HG03520 (cell line): ENCODE measurements around the gene CYP1B1.
"Not testable (repeated sequence)": the region's sequence is repeated elsewhere in the genome, so short reads cannot be mapped to it uniquely, and the experiment has no call there.

Experiments
- ATAC-seq: cut with Tn5 transposase; IDR thresholded peaks from one replicate; pipeline ENCODE4 v1.9.1; 2021; ENCODE audit warnings: mild to moderate bottlenecking, moderate library complexity; ENCODE audit not compliant: unreplicated experiment

The CYP1B1 gene

DNA sequence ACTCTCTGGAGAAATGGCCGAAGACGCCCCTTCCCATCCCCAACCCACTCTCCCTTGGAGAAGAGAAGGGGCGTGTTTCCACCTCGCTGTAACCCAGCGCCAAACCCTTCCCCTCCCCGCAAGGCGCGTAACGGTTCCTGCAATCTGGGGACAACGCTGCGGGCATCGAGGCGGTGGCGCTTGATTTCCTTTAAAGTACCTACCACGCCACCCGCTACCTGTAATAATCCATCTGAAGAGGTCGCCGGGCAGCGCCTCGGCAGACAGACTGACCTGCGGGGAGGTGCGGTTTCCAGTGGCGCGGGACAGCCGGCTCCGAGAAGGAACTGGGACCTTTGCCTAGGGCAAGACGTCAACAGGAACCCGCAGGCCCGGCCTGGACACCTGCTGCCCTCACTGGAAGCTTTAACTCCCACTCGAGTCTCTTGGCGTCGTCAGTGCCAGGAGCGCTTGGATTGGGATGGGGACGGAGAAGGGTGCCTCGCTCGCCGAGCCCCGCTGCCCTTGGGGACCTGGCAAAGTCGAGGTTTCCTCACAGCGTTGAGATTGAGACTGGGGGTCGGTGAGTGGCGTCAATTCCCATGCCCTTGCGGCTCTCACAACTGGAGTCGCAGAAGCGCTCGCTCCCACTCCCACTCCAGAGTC is at the start of gene CYP1B1:
Gene CYP1B1, minus strand, starts transcription at position 645 of the 645 bp plus-strand sequence. CDS start 763 bp downstream, outside the sequence.
- ATAC-seq = no peak

GRCh38 chr2:38125007-38125406 is 49.1 kb upstream of the CYP1B1 start:
- ATAC-seq = no peak

- ATAC-seq = no peak
These were observed 48.0 kb upstream of the CYP1B1 start for GRCh38 chr2:38123911-38124310.

GRCh38 chr2:38122344-38122743 is 46.4 kb upstream of the CYP1B1 start:
- ATAC-seq = no peak

- ATAC-seq = no peak
These were observed 45.5 kb upstream of the CYP1B1 start for GRCh38 chr2:38121481-38121880.

DNA sequence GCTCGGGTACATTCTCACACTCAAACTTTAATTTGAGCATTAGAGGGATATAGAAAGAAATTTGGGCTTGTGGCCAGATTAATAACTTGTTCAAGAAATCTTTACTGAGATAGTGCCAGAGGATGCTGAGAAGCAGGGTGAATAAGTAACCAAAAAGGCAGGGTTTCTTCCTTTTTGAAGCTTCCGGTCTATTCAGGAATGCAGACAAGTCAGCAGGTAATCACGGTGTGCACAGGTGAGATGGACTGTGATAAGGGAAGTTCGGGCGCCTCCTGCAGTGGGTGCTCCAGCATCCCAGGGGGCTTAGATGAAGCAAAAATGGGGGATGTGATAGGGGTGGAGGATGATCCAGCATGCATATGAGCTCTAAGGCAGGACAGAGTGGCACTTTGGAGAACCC is 44.9 kb upstream of the CYP1B1 start:
- no peak for ATAC-seq

GRCh38 chr2:38120264-38120592 is 44.3 kb upstream of the CYP1B1 start:
- no peak for ATAC-seq

DNA sequence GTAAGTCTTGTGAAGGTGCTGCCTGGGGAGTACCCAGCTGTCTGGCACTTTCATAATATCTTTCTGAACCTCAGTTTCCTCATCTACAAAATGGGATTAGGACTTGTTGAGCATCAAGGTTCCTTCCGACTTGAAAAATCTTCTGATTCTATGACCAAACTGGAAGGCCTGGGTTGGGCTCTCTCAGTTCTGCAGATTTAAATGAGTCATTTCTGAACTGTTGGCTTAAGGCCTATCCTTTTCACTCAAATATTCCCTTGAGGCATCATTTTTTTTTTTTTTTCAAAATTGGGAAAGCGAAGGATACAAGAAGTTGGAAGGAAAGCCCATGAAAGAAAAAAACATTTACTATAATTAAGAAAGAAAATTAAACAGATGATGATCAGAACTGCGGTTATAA is 40.8 kb upstream of the CYP1B1 start:
- no peak for ATAC-seq

- ATAC-seq = no peak
These were observed 39.5 kb upstream of the CYP1B1 start for GRCh38 chr2:38115216-38116032.

GRCh38 chr2:38113981-38114708 is 38.2 kb upstream of the CYP1B1 start:
- no peak for ATAC-seq

GRCh38 chr2:38113051-38113450 is 37.1 kb upstream of the CYP1B1 start:
- ATAC-seq = no peak

DNA sequence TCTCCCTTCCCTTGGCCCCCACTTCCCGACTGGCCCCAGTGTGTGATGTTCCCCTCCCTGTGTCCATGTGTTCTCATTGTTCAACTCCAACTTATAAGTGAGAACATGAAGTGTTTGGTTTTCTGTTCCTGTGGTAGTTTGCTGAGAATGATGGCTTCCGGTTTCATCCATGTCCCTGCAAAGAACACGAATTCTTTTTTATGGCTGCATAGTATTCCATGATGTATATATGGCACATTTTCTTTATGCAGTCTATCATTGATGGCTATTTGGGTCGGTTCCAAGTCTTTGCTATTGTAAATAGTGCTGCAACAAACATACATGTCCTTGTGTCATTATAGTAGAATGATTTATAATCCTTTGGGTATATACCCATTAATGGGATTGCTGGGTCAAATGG is 35.4 kb upstream of the CYP1B1 start:
- ATAC-seq = not testable (repeated sequence)

DNA sequence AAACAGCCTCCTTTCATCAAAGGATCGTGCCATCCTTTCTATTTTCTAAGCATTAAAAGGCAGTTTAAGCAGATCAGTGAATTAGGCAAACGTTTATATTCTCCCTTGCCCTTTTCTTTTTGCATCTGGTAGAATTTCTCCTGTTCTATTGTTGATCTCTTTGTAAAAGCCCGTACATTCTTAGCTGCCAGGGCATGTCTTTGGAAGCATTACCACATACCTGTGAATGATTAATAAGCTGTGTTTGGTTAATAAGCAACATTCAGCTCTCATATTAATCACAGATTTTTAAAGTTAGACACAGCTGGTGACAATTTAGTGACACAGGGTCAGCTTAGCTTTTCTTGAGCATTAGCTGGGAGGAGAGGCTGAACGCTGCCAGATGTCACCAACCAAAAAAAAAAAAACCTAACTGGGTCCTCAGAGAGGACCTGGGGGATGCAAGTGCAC is 33.8 kb upstream of the CYP1B1 start:
- ATAC-seq = no peak

DNA sequence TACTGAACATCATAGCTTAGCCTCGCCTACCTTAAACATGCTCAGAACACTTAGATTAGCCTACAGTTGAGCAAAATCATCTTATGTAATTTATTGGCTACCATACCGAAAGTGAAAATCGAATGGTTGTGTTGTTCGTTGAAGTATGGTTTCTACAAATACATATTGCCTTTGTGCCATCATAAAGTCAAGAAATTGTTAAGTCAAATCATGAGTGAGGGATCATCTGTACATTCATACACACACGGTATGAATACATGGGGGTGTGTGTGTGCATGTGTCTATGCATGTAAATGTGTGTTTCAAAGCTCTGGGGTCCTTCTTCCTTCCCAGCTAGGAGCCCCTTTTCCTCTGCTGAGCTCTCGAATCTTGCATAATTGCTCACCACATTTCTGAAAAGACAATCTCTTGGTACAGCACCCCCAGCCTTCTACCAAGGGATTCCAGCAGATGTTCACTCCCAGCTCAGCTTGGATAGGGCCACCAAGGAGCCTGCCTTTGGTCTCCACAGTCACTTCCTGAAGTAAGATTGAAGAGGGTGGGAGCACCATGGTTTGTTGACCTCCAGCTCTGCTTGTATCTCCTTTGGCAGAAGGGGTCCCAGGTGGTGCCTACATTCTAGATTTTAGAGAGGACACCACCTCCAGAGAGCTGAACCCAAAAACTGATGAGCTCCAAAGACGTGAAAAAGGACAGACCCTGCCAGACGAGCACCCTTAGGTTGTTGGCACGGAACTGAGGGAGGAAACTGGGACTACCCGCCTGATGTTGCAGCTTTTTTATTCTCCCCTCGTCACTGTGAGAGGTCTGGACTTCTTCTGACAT is 33.2 kb upstream of the CYP1B1 start:
- no peak for ATAC-seq

- no peak for ATAC-seq
These were observed 31.9 kb upstream of the CYP1B1 start for GRCh38 chr2:38107738-38108410.

DNA sequence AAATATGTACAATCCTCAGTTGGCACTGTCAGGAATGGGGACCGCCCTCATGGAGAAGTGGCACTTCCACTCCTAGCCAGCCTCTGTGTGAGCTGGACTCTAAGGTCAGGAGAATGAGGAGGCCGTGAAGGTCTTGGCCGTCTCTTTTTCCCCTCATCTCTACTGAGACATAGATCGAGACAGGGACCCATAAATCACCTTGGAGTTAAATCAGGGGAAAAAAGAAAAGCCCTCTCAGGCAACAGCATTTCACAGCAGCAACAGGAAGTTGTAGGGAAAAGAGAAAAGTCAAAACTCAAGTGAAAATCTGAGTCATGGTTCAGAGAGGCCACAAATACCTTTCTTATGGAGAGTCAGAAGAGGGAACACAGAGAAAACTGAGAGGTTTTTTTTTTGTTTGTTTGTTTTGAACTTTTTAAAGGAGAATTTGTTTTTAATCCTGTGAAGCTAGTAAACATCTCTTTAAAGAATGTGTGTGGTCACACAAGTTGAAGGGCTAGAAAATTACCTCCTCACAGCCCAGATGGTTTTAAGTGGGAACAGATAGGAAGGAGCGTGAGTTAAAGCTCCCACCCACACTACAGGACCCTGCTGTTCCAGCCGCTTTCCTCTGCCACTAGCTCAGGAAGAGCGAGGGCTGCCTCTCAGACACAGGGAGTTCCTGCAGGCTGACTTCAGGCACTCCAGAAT is 30.6 kb upstream of the CYP1B1 start:
- ATAC-seq = no peak

DNA sequence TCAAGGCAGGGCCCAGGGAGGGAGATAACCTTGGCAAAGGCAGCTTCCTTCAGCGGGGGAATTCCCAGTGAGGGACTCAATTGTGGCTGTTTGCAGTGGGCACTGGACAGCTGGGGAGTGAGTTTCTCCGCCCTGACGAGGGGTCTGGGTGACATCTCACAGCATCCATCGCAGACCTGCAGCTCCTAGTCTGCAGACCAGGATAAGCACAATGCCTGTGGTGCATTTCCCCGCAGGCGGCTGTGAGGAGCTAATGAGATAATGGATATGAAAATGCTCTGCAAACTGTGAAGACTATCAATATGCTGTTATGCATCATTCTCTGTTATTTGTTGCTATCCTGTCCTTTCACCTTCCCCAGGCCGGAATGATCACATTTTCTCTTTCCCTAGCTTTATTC is 30.0 kb upstream of the CYP1B1 start:
- ATAC-seq = no peak

DNA sequence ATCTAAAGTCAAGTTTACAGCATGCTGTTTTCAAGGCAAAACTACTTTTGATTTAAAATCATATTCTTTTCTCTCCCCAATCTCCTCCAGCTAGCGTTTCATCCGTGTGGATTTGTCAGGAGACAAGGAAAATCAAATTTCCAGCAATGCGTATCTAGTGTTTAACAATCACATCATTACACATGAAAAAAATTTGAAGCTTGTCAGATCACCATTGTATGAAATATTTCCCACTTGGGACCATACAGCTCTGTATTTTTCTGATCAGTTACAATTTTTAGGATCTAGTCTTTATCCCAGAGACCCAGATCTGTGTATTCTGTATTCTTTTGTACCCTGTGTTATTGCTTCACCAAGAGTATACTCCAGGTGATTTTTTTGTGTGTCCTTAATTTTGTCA is 28.6 kb upstream of the CYP1B1 start:
- no peak for ATAC-seq

GRCh38 chr2:38100328-38100727 is 24.4 kb upstream of the CYP1B1 start:
- no peak for ATAC-seq
